ES-I3 (cell line): Measurements from ENCODE around the gene KRT222.

Source experiments
- H3K36me3 ChIP-seq: 2 replicates; pipeline ENCODE4 v1.6.1; 2013; ENCODE audit warnings: mild to moderate bottlenecking, low read length, control low read depth, moderate library complexity; ENCODE audit not compliant: insufficient read depth
- H3K4me1 ChIP-seq: 2 replicates; pipeline ENCODE4 v1.6.1; 2013; ENCODE audit warnings: mild to moderate bottlenecking, control low read depth, low read length; ENCODE audit not compliant: insufficient read depth
- H3K9ac ChIP-seq: 2 replicates; pipeline ENCODE4 v1.6.1; 2013; ENCODE audit warnings: low read depth, mild to moderate bottlenecking, low read length, moderate library complexity
- H3K9me3 ChIP-seq: 2 replicates; pipeline ENCODE4 v1.6.1; 2013; ENCODE audit warnings: mild to moderate bottlenecking, low read length, moderate library complexity; ENCODE audit not compliant: control insufficient read depth, insufficient read depth

The KRT222 gene

GRCh38 chr17:40664582-40665333, at the start of gene KRT222:
Gene KRT222 (minus strand): TSS chr17:40665177. CDS start chr17:40665099, 78 bp downstream.
- Histone ChIP-seq H3K4me1 (0 out of 2 replicates have a peak, but pooled peaks cover 6% of the 10 kb centered on the region), H3K9ac (peak within 1 kb of the TSS; percentile 73), H3K36me3 (no peaks in the 10 kb centered on the region), H3K9me3 (no peaks in the 10 kb centered on the region)

- Histone ChIP-seq H3K36me3 (no peaks in the 10 kb centered on the region), H3K9me3 (no peaks in the 10 kb centered on the region), H3K4me1 (no peaks in the 10 kb centered on the region), H3K9ac (no peak overlapping the region)
Measured at GRCh38 chr17:40714473-40714872, 49.5 kb upstream of the KRT222 start.

- Histone ChIP-seq H3K9ac (no peak overlapping the region), H3K4me1 (no peaks in the 10 kb centered on the region), H3K9me3 (no peaks in the 10 kb centered on the region), H3K36me3 (no peaks in the 10 kb centered on the region)
Measured at GRCh38 chr17:40707745-40708144, 42.8 kb upstream of the KRT222 start.

GRCh38 chr17:40705584-40705983, 40.6 kb upstream of the KRT222 start:
- H3K36me3 ChIP-seq: no peaks in the 10 kb centered on the region
- H3K9me3 ChIP-seq: no peaks in the 10 kb centered on the region
- no peaks in the 10 kb centered on the region for H3K4me1 ChIP-seq
- H3K9ac ChIP-seq: no peak overlapping the region

- Histone ChIP-seq H3K9me3 (no peaks in the 10 kb centered on the region), H3K9ac (no peak within 1 kb of the TSS), H3K36me3 (no peaks in the 10 kb centered on the region), H3K4me1 (no peaks in the 10 kb centered on the region)
Measured at GRCh38 chr17:40703652-40704051, 38.7 kb upstream of the KRT222 start, which contains the start of gene KRT24. Gene KRT24 (minus strand): TSS chr17:40703752. CDS start chr17:40703693, 59 bp downstream.

- Histone ChIP-seq H3K9ac (no peak overlapping the region), H3K36me3 (no peaks in the 10 kb centered on the region), H3K4me1 (no peaks in the 10 kb centered on the region), H3K9me3 (no peaks in the 10 kb centered on the region)
Measured at GRCh38 chr17:40702271-40702670, 37.3 kb upstream of the KRT222 start.

GRCh38 chr17:40699853-40700252, 34.9 kb upstream of the KRT222 start:
- Histone ChIP-seq H3K9ac (no peak overlapping the region), H3K4me1 (no peaks in the 10 kb centered on the region), H3K36me3 (no peaks in the 10 kb centered on the region), H3K9me3 (no peaks in the 10 kb centered on the region)

GRCh38 chr17:40699371-40699770, 34.4 kb upstream of the KRT222 start:
- Histone ChIP-seq H3K9ac (no peak overlapping the region), H3K36me3 (no peaks in the 10 kb centered on the region), H3K9me3 (no peaks in the 10 kb centered on the region), H3K4me1 (no peaks in the 10 kb centered on the region)

GRCh38 chr17:40697297-40697696, 32.3 kb upstream of the KRT222 start:
- H3K36me3 ChIP-seq: no peaks in the 10 kb centered on the region
- H3K4me1 ChIP-seq: no peaks in the 10 kb centered on the region
- H3K9ac ChIP-seq: no peak overlapping the region
- H3K9me3 ChIP-seq: no peaks in the 10 kb centered on the region

GRCh38 chr17:40696651-40697072, 31.7 kb upstream of the KRT222 start:
- Histone ChIP-seq H3K9me3 (no peaks in the 10 kb centered on the region), H3K9ac (no peak overlapping the region), H3K4me1 (no peaks in the 10 kb centered on the region), H3K36me3 (no peaks in the 10 kb centered on the region)

GRCh38 chr17:40695874-40696472, 31.0 kb upstream of the KRT222 start:
- Histone ChIP-seq H3K9ac (no peak overlapping the region), H3K9me3 (no peaks in the 10 kb centered on the region), H3K36me3 (no peaks in the 10 kb centered on the region), H3K4me1 (no peaks in the 10 kb centered on the region)

GRCh38 chr17:40694584-40694983, 29.6 kb upstream of the KRT222 start:
- H3K9me3 ChIP-seq: no peaks in the 10 kb centered on the region
- H3K36me3 ChIP-seq: no peaks in the 10 kb centered on the region
- H3K9ac ChIP-seq: no peak overlapping the region
- no peaks in the 10 kb centered on the region for H3K4me1 ChIP-seq

GRCh38 chr17:40687106-40687505, 22.1 kb upstream of the KRT222 start:
- Histone ChIP-seq H3K4me1 (no peaks in the 10 kb centered on the region), H3K9me3 (no peaks in the 10 kb centered on the region), H3K36me3 (no peaks in the 10 kb centered on the region), H3K9ac (no peak overlapping the region)

- no peaks in the 10 kb centered on the region for H3K9me3 ChIP-seq
- no peaks in the 10 kb centered on the region for H3K36me3 ChIP-seq
- no peaks in the 10 kb centered on the region for H3K4me1 ChIP-seq
- no peak overlapping the region for H3K9ac ChIP-seq
Measured at GRCh38 chr17:40686192-40686591, 21.2 kb upstream of the KRT222 start.

GRCh38 chr17:40680998-40681397, 16.0 kb upstream of the KRT222 start:
- H3K9ac ChIP-seq: no peak overlapping the region
- H3K9me3 ChIP-seq: no peaks in the 10 kb centered on the region
- no peaks in the 10 kb centered on the region for H3K4me1 ChIP-seq
- no peaks in the 10 kb centered on the region for H3K36me3 ChIP-seq
